Pons (tissue), 1 donor: ENCODE measurements around the gene NUDT4.
"Not testable (repeated sequence)": the region's sequence is repeated elsewhere in the genome, so short reads cannot be mapped to it uniquely, and the experiment has no call there.

Experiments
- DNase-seq: peaks from one replicate; pipeline ENCODE4 v3.0.0-alpha.2; 2016; ENCODE audit warnings: low spot score

The NUDT4 gene

DNA sequence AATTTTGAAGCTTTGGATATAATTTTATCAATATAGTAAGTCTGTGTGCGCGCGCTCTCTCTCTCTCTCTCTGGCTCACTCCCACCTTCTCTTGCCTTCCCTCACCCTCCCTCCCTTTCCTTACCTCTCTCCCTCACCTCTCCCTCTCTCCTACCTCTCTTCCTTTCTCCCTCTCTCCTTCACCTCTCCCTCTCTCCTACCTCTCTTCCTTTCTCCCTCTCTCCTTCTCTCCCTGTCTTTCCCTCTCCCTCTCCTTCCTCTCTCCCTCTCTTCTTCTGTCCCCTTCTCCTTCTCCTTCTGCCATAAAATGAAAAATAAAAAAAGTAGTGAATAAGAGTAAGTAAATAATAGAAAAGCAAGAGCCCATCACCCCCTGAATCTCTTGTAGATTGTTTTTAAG, 9.0 kb upstream of the NUDT4 start:
- DNase-seq = no peak

DNA sequence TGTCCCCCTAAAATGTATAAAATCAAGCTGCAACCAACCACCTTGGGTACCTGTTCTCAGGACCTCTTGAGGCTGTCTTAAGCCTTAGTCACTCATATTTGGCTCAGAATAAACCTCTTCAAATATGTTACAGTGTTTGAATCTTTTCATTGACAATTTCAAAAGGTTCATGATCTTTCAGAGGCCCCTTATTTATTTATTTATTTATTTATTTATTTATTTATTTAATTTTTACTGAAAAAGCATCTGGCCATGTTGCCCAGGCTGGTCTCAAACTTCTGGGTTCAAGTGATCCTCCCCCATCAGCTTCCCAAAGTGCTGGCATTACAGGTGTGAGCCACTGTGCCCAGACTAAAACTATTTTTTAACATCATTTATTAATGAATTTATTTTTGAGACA, 8.2 kb upstream of the NUDT4 start:
- no peak for DNase-seq

DNA sequence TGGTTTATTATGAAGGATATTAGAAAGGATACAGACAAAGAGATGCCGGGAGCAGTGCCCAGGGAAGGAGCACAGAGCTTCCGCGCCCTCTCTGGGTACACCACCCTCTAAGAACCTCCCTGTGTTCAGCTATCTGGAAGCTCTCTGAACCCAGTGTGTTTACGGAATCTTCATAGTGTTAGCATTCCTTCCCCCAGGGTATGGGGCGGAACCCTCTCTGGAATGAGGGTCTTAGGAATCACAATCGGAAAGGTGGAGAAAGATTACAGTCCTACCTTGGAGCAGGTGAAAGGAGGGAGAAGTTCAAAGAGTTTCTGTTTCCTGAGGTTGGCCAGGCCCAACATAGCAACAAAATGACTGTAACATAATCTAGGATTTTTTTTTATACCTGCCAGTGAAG, 6.8 kb upstream of the NUDT4 start:
- no peak for DNase-seq

DNA sequence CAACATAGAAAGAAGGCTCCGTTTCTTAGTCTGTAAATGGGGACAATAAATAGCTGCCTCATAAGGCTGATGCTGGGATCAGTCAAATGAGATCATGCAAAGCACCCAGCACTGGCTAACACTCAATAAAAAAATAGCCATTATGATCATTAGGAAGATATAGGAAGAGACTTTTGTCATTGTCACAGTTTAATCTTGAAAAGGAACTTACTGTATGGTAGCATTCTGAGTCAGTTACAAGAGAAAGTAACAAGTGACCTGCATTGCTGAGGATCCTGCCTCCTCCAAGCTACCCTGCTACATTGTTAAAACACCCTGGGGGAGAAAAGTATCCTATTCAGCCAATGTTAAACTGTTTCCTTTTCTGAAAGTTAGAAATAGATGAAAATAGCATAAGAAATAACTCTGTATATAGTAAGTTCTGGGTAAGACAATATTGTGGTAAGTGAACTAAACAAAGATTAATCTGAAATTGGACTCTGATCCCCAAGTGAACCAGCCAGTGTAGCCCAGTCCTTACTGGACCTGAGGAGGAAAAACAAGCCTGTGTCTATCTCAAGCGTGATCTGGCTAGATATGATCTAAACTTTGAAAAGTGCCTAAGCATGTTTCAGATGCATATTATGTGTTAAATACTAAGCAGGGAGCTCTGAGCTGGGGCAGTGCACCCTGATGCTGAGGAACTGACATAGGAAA, 3.6 kb upstream of the NUDT4 start:
- DNase-seq = no peak

DNA sequence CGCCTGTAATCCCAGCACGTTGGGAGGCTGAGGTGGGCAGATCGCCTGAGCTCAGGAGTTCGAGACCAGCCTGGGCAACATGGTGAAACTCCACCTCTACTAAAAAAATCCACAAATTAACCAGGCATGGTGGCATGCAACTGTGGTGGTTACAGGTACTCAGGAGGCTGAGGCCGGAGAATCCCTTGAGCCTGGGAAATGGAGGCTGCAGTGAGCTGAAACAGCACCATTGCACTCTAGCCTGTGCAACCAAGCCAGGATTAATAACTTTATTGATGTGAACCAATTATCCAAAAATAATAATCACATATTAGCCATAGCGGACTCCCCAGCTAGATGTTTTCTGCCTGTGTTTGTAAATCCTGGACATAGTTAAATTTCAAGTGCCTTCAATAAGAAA, 1.8 kb upstream of the NUDT4 start:
- no peak for DNase-seq

DNA sequence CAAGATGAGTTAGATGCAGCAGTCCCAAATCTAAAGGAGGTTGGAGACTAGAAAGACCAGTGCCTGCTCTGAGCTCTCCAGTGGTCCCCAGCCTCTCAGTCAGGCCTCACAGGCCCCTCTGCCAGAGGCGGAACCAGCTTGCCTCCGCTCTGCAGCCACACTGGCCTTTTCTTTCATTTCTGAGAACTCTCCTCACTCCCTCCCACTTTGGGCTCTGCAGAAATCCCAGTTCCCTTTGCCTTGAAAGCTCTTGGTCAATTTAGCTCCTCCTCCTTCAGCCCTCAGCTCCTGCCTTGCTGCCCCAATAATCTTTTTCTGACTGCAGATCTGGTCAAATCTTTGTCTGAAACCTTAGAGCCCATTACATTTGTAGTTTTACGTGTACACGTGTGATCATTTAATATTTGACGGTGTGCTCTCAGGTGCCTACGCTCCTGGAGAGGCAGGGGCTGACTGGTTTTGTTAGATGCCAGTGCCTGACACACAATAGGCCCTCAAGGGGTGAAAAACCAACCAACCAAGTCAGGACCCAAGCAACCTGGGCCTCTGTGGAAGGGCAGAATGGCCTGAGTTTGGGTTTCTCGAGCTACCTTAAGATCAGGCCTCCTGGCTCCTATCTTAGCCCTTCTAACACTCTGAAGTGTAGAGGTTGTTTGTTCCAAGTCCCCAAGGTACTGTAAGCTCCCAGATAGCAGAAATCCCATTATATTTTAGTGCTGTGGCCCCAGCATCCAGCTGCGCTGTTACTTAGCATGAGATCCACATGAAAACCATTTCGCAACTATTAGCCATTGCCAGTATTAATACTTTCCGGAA, 1.1 kb upstream of the NUDT4 start:
- peak; percentile 68 for DNase-seq

DNA sequence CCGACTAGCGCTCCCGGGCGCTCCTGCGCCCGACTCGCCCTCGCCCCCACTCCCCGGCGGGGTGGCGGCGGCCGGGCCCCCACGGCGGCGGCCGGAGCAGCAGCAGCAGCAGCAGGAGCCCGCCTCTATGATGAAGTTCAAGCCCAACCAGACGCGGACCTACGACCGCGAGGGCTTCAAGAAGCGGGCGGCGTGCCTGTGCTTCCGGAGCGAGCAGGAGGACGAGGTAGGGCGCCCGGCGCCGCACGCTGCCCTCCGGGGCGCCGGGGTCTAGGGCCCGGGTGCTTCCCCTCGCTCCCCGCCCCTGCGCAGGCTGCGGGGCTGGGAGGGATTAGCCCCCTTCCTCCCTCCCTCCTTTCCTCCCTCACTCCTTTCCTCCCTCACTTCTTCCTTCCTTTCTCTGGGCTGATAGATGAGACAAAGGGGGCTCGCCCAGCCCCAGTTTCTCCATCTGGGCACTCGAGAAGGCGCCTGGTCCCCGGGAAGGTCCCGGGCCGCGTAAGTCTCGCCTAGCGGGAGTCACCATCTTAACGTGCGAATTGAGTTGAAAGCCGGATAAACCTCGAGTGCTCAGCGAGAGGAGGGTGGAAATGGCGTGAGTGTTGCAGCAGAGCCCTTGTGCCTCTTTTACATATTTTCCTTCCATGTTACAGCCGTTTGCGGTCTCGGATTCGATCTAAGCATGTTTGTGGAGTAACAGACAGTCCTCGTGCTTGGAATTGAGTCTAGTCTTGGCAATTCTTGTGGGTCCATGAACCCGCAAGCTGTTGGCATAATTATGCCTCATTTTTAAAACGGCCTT, 672 bp downstream of the NUDT4 start:
- peak; percentile 57 for DNase-seq

DNA sequence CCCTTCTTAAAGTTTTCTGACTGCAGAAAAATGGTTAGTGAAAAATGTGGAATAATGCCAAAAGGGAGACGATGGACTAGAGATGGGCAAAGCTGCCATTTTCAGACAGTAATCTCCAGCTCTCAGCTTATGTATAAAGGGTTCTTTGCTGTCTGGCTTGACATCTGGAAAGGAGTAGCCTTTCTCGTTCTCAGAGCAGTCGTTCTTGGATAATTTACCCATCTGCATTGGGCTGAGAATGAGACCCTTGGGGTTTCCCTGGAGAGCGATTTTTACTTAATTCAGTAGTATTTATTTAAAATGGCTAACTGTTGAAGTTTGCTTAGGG, 1.2 kb downstream of the NUDT4 start:
- no peak for DNase-seq

- peak; percentile 25 for DNase-seq
These were observed 1.7 kb downstream of the NUDT4 start for GRCh38 chr12:93379326-93379980.

- no peak for DNase-seq
These were observed 2.2 kb downstream of the NUDT4 start for GRCh38 chr12:93379981-93380361.

DNA sequence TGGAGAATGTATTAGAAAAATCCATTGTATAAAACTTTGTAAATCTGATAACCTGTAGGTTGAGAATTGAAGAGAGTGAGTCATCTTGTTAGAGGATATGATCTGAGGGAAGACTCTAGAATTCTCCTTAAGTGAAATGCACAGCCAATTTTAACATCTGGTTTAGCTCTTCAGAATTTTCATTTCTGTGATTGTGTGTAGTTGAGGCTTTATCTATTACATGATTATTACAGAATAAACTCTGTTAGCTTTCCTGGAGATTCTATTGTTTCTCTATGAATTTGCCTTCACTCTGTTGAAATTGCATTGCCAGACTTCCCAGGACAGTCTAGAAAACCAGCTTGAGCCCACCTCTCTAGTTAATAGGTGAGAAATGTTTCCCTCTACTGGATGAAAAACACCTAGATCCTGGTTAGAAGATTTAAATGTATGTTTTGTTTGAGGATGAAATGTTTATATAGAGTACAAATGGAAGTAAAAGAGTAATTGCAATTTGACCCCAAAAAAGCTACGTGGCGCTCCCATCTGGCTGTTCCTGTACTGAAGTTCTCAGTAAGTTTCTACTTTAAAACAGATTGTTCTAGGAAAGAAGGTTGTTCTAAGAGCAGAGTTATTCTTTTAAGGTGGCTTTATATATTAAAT, 2.9 kb downstream of the NUDT4 start:
- DNase-seq = no peak

DNA sequence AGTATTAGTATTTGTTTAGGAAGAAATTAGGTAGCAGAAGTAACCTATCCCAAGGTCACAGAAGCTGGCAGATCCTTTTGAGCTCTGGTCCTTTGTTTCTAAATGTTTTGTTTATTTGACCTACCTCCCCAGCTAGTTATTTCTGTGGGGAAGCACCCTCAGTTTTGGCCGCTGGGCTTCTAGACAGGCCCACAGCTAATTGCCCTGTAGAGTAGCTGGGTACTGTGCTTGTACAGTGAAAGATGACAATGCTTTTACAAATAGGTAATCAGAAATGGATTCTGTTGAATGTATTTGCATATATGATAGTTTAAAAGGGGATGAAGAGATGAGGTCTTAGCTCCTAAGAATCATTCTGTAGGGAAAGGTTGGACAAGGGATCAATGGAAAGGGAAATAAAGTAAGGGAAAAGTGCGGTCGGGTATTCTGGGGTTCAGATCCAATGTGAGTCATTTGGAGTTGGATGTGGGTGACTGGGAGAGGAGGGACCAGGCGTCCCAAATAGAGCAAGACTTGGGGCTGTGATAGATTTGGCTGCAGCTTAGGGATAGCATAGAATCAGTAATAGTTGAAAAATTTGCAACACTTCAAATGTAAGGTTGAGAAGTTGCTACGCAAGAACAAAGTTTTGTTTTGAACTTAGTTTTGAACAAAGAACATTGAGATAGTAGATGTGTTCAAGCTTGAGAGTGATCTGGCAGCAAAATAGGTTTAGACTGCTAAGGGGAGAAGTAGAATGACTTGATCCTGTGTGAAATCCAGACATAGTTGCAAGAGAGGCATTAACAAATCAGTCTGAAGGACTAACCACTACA, 3.6 kb downstream of the NUDT4 start:
- DNase-seq = no peak

DNA sequence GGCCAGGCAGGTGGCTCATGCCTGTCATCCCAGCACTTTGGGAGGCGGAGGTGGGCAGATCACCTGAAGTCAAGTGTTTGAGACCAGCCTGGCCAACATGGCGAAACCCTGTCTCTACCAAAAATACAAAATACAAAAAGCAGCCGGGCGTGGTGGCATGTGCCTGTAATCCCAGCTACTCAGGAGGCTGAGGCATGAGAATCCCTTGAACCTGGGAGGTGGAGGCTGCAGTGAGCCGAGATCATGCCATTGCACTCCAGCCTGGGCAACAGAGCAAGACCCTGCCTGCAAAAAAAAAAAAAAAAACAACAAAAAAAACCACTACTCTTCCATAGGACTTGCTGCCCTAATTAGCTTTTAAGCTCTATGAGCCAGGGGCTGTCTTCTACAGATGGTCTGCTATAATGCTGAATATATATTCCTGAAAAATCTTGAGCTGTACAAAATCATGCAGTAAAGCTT, 4.3 kb downstream of the NUDT4 start:
- not testable (repeated sequence) for DNase-seq

GRCh38 chr12:93387780-93388179, 10.1 kb downstream of the NUDT4 start:
- DNase-seq = no peak

DNA sequence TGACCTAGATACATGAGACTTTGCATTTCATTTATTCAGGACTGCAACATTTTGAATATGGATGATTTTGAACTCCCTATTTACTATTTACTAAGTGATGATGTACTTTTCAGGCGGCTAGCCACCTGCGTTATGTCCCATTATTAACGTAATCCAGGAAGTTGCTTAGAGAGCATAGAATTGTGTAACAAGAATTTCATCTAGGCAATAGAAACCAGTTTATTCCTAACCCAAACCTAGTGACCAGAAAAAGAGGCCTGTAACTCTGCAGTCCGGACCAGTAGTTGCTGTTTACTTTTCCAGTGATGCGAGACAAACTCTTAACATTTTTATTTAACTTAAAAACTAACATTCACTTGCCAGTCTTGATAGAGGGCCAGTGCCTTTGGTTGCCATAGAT, 12.3 kb downstream of the NUDT4 start:
- DNase-seq = no peak

DNA sequence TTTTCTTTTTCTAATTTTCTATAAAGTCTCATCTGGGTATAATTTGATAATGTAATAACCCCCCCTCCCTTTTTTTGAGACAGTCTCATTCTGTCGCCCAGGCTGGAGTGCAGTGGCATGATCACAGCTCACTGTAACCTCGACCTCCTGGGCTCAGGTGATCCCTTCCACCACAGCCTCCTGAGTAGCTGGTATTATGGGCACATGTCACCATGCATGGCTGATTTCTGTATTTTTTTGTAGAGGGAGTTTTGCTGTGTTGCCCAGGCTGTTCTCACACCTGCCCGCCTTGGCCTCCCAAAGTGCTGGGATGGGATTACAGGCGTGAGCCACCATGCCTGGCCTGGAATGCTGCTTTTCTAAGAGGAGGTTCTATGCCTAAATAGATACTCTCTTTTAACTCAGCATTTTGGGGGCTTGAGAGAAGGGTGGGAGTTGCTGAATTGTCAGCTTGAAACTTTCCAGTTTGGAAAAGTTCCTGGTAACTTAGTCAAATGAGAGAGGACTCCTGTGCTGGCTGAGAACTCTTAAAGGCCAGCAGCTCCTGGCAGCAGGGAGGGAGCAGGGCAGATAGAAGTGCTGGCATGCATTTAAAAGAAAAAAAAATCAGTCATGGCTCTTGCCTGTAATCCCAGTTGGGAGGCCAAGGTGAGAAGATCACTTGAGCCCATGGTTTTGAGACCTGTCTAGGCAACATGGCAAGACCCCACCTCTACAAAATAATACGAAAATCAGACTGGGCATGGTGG, 13.0 kb downstream of the NUDT4 start:
- DNase-seq = no peak

- DNase-seq = no peak
These were observed 15.7 kb downstream of the NUDT4 start for GRCh38 chr12:93393425-93393824.

- no peak for DNase-seq
These were observed 19.7 kb downstream of the NUDT4 start for GRCh38 chr12:93397412-93397811.

DNA sequence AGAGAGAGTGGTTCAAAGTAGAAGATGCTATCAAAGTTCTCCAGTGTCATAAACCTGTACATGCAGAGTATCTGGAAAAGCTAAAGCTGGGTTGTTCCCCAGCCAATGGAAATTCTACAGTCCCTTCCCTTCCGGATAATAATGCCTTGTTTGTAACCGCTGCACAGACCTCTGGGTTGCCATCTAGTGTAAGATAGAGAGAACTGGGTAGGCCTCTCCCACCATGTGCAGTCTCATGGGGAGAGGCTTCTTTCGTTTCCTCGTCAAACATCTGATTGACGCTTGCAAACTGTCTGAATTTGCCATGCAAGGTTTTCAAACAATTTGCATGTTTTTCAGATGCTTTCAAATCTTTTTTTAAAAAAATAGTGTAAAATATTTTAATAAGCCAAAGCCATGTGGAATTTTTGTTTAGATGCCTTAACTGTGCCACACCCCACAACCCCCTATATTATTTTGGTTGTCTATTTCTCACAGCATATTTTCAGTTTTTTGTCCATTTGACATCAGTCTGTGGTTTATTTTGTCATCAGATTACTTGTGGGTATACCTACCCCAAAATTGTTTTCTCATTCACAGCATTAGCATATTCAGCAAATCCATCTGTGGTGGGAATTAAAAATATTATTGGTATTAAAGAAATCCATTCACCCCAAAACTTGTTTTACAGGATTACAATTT, 21.6 kb downstream of the NUDT4 start:
- DNase-seq = not testable (repeated sequence)
